ENCODE measurements around the gene TMEM43.

The TMEM43 gene

DNA sequence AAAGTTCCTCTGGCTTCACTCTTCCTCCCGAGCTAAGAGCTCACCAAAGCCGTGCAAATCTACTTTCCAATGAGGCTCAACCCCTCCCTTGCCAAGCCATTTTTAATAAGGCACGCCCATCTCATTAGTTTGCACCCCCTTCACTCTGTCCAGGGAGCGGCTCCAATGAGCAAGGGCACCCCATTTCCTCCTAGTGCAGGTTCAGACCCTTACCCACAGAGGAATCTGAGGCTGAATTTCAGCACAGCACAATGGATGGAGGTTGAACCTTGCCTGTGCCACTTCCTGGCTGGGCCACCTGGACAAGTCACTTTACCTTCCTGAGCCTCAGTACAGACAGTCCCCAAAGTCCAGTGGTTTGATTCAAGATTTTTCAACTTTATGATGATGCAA, 28.1 kb downstream of the TMEM43 start:
- DNase-seq: no peak

DNA sequence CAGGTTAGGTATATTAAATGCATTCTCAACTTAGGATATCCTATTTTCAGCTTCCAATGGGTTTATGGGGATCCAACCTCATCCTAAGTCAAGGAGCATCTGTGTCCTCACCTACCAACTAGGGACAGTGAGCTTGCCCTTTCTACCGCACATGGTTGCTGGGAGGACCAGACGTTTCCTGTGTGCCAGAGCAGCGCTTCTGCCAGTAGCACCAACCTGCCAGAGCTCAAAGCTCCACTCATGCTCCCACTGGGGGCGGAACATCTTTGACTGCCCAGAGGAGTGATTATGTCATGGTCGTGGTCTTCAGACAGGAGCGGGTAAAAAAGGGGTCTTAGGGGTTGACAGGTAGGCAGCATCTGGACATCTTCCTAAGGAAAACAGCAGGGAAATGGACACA, 28.8 kb downstream of the TMEM43 start:
- DNase-seq: no peak

DNA sequence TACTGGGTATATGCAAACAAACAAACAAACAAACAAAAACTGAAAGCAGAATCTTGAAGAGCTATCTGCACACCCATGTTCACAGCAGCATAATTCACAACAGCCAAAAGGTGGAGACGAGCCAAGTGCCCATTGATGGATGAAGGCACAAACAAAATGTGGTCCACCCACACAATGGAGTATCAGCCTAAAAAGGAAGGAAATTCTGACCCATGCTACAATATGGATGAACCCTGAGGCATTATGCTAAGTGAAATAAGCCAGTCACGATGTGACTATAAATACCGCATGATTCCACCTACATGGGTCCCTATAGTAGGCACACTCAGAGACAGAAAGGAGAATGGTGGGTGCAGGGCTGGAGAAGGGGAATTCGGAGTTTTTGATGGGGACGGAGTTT, 29.4 kb downstream of the TMEM43 start:
- no peak for DNase-seq

DNA sequence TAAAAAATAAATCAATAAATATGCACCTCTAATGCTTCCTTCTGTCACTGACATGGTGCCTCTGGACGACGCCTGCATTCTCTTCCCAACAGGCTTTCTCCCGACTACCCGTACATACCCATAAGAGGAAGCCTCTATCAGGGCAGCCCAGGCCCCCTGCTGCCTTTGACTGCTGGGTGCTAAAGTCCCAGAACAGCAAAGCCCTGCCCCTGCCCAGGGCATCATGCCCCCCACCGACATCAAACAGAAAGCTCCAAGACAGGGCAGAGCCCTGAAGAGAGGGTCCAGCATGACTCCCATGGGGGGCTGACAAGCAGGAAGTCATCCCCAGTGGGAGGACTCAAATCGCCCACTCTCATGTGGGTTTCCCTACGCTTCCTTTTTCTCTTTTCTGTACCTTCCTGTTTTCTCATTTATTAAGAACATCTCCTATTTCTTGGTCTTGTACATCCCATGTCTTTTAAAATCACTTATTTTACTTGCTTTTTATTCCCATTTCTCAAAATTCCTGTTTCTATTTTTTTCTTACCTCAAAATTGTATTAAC, 30.1 kb downstream of the TMEM43 start:
- DNase-seq: no peak

DNA sequence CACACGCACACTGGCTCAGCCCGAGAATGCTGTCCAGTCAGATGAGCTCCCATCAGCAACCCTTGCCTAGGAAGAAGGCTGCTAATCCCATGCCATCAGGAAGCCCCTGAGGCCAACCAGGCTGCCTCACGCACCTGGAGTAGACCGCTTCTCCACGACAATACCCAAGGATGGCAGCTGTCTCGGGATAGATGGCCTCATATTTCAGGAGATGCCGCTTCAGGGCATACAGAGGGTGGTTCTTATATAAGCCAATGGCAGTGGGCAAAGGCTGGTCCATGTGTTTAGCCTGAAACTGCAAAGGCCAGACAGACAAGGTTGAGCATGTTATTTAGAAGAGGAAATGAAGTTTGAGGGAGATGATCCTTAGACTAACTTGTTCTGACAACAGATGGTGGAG, 31.3 kb downstream of the TMEM43 start:
- DNase-seq: no peak

DNA sequence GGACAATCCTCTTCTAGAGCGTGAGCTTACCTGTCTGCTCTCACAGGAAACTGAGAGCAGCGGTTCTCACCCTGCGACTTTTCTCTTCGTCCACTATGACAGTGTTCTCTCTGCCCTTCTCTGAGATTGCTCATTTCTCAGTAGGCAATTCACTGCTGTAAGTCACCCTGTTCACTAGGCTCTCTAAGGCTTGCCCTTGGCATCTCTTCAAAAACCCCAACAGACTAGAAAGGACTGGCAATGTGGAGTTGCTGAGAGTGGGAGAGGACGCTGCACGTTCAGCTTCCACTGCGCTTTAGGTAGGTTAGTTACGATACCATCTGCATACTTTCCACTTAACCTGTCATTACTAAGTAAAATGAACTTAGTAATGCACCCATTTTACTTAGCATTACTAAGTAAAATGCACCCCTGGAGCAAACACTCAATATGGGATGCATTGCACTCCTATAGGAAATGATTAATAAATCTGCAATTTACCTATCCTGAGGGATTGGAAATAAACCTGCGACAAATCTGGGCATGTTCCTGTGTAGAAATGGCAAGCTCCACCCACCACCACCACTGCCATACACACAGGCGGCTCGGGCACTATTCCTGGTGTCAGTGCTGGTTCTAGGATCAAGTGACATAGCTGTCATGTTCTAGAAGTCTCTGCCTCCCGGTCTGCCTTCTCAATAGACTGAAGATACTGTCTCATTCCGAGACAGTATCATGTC, 32.1 kb downstream of the TMEM43 start:
- no peak for DNase-seq

DNA sequence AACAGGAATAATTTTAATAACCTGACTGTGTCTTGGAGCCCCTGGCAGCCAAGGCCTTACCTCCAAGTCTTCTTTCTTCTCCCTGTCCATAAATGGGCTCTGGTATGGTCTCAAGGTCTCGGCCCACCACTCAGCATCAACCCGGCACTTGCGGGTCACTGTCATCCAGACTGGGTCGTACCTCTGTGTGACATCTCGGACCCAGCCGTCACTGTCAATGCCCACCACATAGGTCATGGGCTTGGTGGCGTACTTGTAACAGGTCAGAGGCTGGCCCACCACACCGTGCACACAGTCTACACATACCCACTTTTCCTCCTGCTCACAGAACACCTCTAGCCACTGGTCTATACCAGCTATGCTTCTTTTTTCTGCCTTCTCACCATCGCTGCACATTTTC, 33.1 kb downstream of the TMEM43 start:
- DNase-seq: no peak

DNA sequence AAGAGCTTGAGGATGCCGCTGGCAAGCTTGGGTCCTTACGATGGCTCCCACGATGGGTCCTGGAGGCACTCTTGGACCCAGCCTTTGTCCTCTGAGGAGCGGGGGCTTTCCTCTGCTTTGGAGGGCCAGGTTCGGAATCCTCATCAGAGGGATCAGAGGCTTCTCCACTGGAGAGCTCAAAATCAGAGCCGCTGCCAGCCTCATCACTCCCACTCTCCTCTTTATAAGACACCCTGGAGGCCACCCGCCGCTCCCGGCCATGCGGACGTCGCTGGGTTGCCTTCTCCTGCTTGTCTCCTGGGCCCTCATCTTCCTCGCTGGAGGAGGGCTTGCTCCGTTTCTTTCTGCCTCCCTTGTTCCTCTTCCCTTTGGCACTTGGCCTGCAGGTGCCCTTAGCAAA, 33.5 kb downstream of the TMEM43 start:
- no peak for DNase-seq

DNA sequence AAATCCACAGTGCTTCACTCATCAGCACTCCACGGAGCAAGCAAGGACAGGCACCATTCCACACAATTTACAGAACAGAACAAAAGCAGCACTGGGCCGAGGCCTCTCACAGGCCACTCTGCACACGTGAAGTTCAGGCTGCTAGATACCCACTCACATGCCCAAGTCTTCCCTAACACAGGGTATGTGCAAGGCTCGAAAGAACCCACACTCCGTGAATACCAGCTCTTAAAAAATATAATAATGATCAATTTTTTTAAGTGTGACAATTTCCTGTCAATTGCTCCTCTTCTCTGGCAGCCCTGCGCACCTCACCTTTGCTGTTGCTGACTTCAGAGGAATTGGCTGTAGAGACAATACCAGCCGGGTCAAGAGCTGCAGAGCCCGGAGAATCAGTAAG, 34.6 kb downstream of the TMEM43 start:
- DNase-seq: no peak

DNA sequence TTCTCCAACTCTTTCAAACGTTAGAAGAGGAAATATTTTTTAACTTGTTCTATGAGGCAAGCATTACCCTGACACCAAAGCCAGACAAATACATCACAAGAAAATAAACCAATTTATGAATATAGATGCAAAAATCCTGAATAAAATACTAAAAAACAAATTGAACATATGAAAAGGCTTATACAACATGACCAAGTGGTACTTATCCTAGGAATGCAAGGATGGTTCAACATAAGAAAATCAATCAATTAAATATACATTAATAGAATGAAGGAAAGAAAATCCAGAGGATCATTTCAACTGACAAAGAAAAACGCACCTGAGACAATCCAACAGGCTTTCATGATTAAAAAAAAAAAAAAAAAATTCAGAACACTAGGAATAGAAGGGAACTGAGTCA, 36.4 kb downstream of the TMEM43 start:
- DNase-seq: no peak

DNA sequence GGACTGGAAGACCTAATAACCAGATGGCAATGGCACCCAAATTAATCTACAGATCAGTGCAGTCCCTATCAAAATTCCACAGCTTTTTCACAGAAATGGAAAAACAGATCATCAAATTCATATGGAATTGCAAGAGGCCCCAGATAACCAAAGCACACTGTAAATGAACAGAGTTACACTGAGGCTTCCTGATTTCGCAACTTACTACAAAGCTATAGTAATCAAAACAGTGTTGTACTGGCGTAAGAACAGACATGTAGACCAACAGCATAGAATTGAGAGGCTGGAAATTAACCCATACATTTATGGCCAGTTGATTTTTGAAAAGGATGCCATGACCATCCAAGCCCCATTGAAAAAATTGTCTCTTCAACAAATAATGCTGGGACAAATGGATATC, 37.3 kb downstream of the TMEM43 start:
- DNase-seq: no peak

DNA sequence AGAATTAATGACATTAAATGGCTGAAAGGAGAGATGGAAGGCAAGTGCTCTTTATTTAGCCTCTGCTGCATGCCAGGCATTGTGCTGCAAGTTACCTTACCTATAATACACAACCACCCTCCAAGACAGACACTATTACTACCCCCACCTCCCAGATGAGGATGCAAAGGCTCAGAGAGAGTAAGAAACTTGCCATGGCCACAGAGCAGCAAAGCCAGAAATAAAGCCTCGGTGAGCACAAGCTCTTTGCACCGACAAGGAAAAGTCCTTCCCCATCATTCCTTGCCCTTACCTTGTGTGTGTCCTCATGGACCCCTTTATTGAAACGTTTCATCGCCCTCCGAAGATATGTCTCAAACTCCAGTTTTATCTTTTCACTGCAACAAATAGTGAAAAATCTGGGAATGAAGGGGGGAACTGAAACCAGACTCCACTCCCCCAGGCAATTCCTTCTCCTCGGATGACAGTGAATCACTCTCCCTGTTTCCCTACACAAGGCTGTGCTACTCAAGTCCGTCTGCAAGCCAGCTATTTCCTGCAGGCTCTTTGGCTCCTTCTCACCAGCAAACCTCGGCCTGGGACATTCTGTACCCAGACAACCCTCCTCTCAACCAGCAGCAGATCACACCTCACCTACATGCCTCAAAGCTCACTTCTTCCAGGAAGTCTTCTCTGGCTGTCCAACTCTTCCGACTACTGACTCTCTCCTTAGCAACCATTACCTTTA, 42.2 kb downstream of the TMEM43 start:
- DNase-seq: no peak

DNA sequence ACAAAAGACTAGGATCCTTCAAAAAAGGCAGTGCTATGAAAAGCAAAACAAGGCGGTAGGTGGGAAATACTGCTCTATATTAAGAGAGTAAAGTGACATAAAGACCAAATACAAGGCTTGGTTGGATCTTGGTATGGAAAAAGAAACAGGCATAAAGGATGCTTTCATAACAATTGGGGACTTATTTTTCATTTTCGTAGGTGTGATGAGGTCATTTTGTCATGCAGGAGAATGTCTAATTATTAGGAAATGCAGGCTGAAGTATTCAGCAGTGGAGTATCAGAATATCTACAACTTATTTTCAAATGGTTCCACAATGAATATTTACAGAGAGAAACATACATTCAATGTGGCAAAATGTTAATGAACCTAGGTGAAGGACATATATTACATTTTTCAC, 44.6 kb downstream of the TMEM43 start:
- no peak for DNase-seq

DNA sequence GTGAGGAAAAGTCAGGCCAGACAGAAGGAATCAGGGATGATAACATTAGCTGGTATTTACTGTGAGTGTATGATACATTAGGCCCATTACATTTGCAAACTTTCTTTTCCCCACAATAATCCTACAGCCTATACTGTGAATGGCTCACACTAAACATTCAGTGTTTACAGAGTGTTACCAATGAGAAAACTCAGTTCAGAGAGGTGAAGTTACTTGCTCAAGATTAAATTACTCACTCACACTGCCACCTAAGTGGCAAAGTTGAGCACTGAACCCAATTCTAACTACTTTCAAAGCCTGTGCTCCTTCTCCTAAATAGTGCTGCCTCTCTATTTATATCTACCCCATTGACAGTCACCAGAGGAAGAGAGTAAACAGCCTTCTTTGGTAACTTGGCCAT, 45.0 kb downstream of the TMEM43 start:
- DNase-seq: peak; percentile 37

DNA sequence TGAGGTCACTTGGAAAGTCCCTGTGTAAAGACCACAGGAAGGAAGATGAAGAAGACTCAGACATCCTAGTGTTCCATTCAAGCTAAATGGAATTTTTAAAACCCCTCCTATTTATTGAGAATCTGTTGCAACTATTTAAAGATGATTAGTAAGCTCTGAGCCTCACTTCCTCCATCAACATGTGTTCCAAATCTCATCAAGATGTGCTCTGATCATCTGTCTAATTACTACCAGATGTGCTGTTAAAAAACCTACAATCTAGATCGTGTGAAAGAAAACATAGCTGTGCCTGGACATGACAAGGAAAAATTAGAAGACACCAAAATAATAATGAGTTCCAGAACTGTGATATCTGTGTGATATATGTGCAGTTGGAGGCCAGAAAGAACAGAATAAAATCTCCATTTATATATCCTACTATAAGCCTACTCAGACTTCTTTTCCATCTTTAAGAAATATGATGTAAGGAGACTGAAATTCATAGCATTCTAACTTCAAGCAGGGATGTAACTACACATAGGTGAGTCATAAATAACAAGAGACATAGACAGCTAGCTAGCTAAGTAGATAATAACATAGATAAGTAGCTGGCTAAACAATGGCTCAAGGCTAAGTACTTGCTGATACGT, 45.8 kb downstream of the TMEM43 start:
- DNase-seq: peak; percentile 85

DNA sequence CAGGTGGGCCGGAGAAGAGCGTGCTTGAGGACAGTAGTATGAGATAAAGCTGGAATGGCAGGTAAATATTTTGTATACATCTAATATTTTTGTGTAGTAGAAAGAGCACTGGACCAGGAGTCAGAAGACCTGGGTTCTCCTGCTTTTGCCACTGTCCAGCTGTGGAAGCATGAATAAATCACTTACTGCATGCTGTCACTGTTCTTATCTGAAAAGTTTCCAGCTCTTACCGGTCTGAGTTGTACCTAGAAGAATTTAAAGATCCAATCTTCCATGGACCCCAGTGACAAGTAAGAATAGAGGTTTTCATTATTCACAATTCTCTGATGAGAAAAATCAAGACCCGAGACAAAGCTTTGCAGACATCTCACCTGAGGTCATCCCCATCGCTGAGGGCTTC, 47.6 kb downstream of the TMEM43 start:
- DNase-seq: no peak

DNA sequence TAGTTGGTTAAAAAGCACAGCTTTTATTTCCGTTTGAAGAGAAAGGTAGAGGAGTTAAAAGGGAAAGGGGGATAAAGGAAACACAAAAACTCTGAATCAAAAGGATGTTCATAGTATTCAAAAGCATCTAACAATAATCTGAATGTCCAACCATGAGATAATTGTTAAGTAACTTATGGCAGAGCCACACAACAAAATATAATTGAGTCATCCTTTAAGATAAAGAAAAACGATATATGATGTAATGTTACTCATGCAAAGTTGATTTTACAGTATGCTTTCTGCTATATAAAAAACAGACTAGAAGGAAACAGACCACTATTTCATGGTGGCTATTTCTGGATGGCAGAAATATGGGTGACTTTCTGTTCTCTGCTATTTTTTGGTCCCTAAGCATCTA, 49.6 kb downstream of the TMEM43 start:
- no peak for DNase-seq

DNA sequence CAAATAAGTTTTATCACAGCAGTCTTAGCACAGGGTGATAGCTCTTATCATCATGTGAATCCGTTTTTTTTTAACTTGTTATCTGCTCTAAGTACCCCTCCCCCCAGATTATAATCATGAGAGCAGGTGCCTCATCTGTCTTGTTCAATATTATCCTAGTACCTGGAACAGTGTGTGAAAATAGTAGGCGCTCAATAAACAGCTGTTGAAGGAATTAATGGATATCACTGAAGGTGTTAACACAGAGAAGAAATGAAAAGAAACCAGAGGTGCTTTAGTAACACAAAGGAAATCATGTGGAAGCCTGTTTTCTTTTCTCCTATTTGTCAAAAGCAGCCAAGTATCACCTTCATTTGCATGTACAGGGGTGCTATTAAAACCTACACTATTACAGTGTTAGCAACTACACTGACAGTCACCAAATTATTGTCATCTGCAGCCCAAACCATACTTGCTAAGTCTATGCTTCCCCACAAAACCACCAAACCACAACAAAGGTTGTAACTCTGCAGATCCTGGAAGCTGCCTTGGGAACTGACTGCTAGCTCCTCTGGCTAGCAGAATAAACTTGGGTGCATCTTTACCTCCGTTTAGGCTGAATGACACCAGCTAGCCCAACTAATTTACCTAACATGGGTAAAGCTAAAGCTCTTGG, 50.7 kb downstream of the TMEM43 start:
- DNase-seq: no peak

DNA sequence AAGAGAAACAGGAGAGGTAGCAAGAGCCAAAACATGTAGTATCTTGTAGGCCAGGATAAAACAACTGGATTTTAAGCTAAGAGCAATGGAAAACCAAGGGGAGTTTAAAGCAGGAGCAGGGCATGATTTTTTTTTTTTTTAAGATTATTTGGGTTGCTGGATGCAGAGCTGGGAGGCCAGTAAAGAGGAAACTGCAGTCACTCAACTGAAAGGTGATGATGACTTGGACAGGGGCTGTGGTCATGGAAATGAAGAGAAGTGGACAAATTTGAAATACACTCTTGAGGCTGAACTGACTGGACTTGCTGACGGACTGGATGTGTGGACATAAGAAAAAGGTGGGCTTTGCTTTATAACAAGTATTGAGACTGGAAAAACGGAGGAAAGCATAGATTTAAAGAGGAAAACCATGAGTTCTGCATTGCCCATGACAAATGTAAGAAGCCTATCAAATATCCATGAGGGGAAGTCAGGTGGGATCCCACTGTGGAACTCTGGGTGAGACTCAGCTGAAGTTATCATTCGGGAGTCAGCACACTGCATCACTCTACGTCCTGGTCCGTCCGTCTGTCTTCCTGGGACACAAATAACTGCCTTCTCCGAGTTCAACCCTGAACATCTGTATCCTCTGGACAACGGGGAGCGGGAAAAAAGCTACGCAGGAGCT, 52.9 kb downstream of the TMEM43 start:
- peak; percentile 36 for DNase-seq

DNA sequence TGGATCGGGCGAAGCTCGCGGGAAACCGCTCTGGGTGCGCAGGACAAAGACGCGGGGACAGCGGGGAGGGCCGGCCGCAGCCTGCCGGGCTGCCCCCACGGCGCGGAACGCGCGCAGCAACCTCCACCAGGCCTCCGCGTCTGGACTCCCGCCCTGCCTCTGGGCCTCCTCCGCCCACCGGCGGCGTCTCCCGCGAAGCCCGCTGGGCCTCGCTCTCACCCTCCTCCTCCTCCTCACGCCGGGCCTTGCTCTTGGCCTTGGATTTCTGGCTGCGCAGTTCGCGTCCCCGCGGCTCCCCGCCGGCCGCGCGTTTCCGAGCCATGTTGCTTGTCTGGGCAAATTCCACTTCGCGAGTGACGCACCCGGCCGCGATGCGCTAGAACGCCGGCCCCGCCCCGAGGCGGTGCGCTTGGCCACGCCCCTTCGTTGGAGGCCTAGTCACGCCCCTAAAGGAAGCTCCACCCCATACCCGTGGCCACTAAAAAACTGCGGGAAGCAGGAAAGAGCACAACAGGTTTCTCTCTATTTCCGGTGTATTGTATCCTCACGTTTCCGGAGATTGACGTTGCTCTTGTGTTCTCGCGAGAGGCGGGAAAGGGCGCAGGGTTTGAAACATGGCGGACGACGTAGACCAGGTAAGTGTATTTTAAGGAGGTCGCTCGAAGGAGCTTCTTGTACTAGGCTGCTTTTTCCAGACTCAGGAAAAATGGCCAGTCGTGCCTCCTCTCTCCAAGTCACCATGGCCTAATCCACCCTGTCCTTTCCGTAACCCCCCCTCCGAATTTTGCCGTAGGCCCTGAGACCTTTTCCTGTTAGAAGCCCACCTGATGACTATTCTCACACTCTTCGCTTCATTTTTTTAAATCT, 53.6 kb downstream of the TMEM43 start, which contains the start of the genes LSM3 and XPC:
LSM3 (plus strand) TSS at position 571 of the 867 bp plus-strand sequence; CDS start at position 615, 44 bp downstream.
XPC (minus strand) TSS at position 355 of the 867 bp plus-strand sequence; CDS start at position 322, 33 bp downstream.
- DNase-seq: peak; percentile 99

DNA sequence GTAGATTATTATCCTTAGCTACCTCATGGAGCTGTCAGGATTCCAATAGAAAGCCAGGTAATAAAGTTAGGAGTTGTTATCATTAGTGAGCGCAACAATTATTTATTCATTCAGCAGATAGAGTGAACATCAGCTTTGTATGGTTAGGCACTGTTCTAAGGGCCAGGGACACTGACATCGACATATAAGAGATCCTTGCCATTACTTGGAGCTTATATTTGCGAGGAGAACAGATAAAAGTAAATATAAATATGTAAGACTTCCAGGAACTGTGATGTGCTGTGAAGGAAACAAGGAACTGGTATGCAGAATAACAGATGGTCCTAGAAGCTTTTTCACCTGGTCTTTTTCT, 54.2 kb downstream of the TMEM43 start:
- DNase-seq: no peak

DNA sequence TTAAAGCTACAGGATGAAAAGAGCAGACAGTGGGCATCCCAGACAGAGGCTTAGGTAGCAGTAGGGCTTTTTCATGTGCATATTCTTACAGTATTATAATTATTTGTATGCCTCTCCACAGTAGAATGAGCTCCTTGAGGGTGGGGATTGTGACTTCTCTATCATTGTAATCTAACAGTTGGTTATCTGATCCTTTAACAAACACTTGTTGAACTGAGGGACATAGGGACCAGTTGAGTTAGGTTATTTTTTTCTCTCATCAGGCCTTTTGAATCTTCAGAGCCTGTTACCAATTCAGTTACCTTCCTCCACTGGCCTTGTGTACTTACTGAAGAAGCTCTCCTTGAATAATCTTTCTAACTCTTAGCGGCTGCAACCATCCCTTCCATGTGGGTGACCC, 54.9 kb downstream of the TMEM43 start:
- DNase-seq: no peak

Data from HCEC 1CT (cell line).